ENCODE results near the gene NUP210. TPM values are rescaled to one million over a fixed set of nuclear protein-coding genes. Genes with fewer than 3 reads are reported as not detected.

Gene NUP210
- total and polyA plus RNA-seq, 2 of the 13 experiments (the other 11 are each of a cell fraction or from before 2014, with no cell fraction given): 31.6 to 35.2 TPM

GRCh38 chr3:13415997-13416793 lies 3.9 kb downstream of the NUP210 start:
- FAIRE-seq: no peak
- H3K4me1 ChIP-seq (ENCODE audit: insufficient read depth, low read length): peaks cover 69% of the 10 kb centered on the region
- intact Hi-C loops (cut with micrococcal nuclease; ENCODE audit: unreplicated experiment): loop anchor here (5.0 kb wide), 1 partner anchor 36 kb away; no protein-coding TSS in a partner anchor
- TF ChIP-seq ZBTB7B (CRISPR knock-in tag; IDR thresholded peaks at IDR 0.05) (no peak), GFI1 (CRISPR knock-in tag; IDR thresholded peaks at IDR 0.05; ENCODE audit: borderline replicate concordance) (peak; percentile 47; the same call in 1 of the 2 replicates), NFAT5 (CRISPR knock-in tag; IDR thresholded peaks at IDR 0.05) (no peak)
- TF ChIP-seq, protein P1, sequence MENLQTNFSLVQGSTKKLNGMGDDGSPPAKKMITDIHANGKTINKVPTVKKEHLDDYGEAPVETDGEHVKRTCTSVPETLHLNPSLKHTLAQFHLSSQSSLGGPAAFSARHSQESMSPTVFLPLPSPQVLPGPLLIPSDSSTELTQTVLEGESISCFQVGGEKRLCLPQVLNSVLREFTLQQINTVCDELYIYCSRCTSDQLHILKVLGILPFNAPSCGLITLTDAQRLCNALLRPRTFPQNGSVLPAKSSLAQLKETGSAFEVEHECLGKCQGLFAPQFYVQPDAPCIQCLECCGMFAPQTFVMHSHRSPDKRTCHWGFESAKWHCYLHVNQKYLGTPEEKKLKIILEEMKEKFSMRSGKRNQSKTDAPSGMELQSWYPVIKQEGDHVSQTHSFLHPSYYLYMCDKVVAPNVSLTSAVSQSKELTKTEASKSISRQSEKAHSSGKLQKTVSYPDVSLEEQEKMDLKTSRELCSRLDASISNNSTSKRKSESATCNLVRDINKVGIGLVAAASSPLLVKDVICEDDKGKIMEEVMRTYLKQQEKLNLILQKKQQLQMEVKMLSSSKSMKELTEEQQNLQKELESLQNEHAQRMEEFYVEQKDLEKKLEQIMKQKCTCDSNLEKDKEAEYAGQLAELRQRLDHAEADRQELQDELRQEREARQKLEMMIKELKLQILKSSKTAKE (CRISPR knock-in tag; IDR thresholded peaks at IDR 0.05; ENCODE audit: borderline replicate concordance): no peak
- TF ChIP-seq, protein P2, sequence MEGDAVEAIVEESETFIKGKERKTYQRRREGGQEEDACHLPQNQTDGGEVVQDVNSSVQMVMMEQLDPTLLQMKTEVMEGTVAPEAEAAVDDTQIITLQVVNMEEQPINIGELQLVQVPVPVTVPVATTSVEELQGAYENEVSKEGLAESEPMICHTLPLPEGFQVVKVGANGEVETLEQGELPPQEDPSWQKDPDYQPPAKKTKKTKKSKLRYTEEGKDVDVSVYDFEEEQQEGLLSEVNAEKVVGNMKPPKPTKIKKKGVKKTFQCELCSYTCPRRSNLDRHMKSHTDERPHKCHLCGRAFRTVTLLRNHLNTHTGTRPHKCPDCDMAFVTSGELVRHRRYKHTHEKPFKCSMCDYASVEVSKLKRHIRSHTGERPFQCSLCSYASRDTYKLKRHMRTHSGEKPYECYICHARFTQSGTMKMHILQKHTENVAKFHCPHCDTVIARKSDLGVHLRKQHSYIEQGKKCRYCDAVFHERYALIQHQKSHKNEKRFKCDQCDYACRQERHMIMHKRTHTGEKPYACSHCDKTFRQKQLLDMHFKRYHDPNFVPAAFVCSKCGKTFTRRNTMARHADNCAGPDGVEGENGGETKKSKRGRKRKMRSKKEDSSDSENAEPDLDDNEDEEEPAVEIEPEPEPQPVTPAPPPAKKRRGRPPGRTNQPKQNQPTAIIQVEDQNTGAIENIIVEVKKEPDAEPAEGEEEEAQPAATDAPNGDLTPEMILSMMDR (CRISPR knock-in tag; IDR thresholded peaks at IDR 0.05): peak; percentile 46; the same call in 1 of the 2 replicates
- no peak overlapping the region for H3K27ac ChIP-seq (ENCODE audit: extremely low read length, insufficient read depth, low read length)
- 96% methylated on average over 6 of the region's 9 CpGs for WGBS (ENCODE audit: low lambda C conversion rate)
- no TSS peak for BruUV-seq (replicated peaks)
- no peaks in the 10 kb centered on the region; a peak in 1 of 5 replicates for H3K27me3 ChIP-seq (ENCODE audit: control insufficient read depth in 1 of 2, insufficient read depth in 2 of 2, low read length in 2 of 2)
- H2AFZ ChIP-seq (ENCODE audit: low read length): no peak overlapping the region
- in situ Hi-C loops (cut with HindIII; ENCODE audit: extremely low pct_ligation_motif_present, low pct_unique_long_range_greater_than_20kb): no loop called here
- no peak overlapping the region for H3K4me3 ChIP-seq (replicated peaks in 1 of 3; ENCODE audit: insufficient read depth in 1 of 3, low read depth in 2 of 3, low read length in 3 of 3)
- H3K79me2 ChIP-seq (ENCODE audit: insufficient read depth, low read length): peaks cover 64% of the 10 kb centered on the region
- DNase-seq (ENCODE audit: low spot score): no peak
- peaks cover 1 to 8% of the 10 kb centered on the region in 2 experiments; a peak in 3 of 5 replicates for H3K36me3 ChIP-seq (replicated peaks in 1 of 2; ENCODE audit: control insufficient read depth in 1 of 2, insufficient read depth in 2 of 2, low read length in 2 of 2)
- H3K9ac ChIP-seq (ENCODE audit: insufficient read depth, low read depth, low read length): no peak overlapping the region
- no peak overlapping the region for H3K4me2 ChIP-seq (ENCODE audit: low read depth, low read length)
- ATAC-seq: no peak
- POLR2A ChIA-PET: interaction anchor here (1.5 kb wide), 1 partner anchor 36 kb away, joined by 3 read pairs; no protein-coding TSS in a partner anchor
- CTCF ChIA-PET (ENCODE audit: low intra/inter-chr PET ratio, low total read pairs): no interaction called here
- no peaks in the 10 kb centered on the region for H3K9me3 ChIP-seq (ENCODE audit: low read length)
- peaks cover 4% of the 10 kb centered on the region; the same call in 1 of the 2 replicates for H4K20me1 ChIP-seq (ENCODE audit: insufficient read depth, low read length)

Measured in HepG2 (cell line).